ENCODE results near the gene DNAJC10. TPM values are rescaled to one million over a fixed set of nuclear protein-coding genes. Genes with fewer than 3 reads are reported as not detected.
A peak's percentile ranks its signal among the peaks of the same experiment; 100 is the strongest.
"Not testable (repeated sequence)": the region's sequence is repeated elsewhere in the genome, so short reads cannot be mapped to it uniquely, and the experiment has no call there.

The DNAJC10 gene
- total RNA-seq, 2 donors from 2014 or later: 63.6 to 67.7 TPM

GRCh38 chr2:182706751-182707150 lies 9.3 kb upstream of the DNAJC10 start:
- H3K36me3 Mint-ChIP-seq: no peaks in the 10 kb centered on the region
- no peaks in the 10 kb centered on the region for H3K9me3 Mint-ChIP-seq
- H3K27me3 Mint-ChIP-seq: peaks cover 23 to 57% of the 10 kb centered on the region in 2 donors
- H3K27ac Mint-ChIP-seq: no peak overlapping the region
- DNase-seq (ENCODE audit: low spot score) (no peak), ATAC-seq (no peak)
- no peak overlapping the region for H3K4me3 Mint-ChIP-seq
- H3K4me1 Mint-ChIP-seq (ENCODE audit: low read depth in 2 of 2): no peaks in the 10 kb centered on the region

- Mint-ChIP-seq H3K27me3 (peaks cover 26 to 36% of the 10 kb centered on the region in 2 donors), H3K4me1 (ENCODE audit: low read depth in 2 of 2) (peaks cover 4 to 16% of the 10 kb centered on the region in 2 donors), H3K4me3 (no peak overlapping the region), H3K9me3 (no peaks in the 10 kb centered on the region), H3K27ac (no peak overlapping the region), H3K36me3 (no peaks in the 10 kb centered on the region)
- no peak for ATAC-seq
- no peak for DNase-seq (ENCODE audit: low spot score)
These were observed 2.5 kb upstream of the DNAJC10 start for GRCh38 chr2:182713601-182714000.

- Mint-ChIP-seq H3K27ac (no peak overlapping the region), H3K36me3 (no peaks in the 10 kb centered on the region), H3K27me3 (peaks cover 23 to 29% of the 10 kb centered on the region in 2 donors), H3K4me1 (ENCODE audit: low read depth in 2 of 2) (peaks cover 4 to 16% of the 10 kb centered on the region in 2 donors), H3K9me3 (no peaks in the 10 kb centered on the region), H3K4me3 (no peak overlapping the region)
- ATAC-seq (no peak), DNase-seq (ENCODE audit: low spot score) (no peak)
These were observed 751 bp upstream of the DNAJC10 start for GRCh38 chr2:182715121-182715891.

DNA sequence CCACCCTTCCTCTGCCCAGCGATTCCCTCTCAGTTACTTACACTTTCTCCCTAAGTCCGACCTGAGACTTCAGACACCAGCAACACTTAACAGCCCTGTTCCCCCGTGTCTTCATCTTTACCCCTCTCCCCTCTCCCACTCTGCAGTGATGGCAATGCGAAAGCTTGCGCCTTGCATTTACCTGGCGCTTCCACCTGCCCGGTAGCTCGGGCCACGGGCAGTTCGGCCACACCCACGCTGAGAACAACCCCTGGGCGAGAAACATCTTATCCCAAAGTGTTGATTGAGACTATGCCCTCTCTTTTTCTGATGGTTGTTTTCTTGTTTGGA lies 558 bp downstream of the DNAJC10 start:
- no peak overlapping the region for H3K27ac Mint-ChIP-seq
- H3K4me1 Mint-ChIP-seq (ENCODE audit: low read depth in 2 of 2): peaks cover 6 to 16% of the 10 kb centered on the region in 2 donors
- H3K4me3 Mint-ChIP-seq: no peak overlapping the region
- H3K36me3 Mint-ChIP-seq: no peaks in the 10 kb centered on the region
- no peaks in the 10 kb centered on the region for H3K9me3 Mint-ChIP-seq
- H3K27me3 Mint-ChIP-seq: peaks cover 15 to 18% of the 10 kb centered on the region in 2 donors
- DNase-seq (ENCODE audit: low spot score) (no peak), ATAC-seq (no peak)

GRCh38 chr2:182717416-182717815 lies 1.4 kb downstream of the DNAJC10 start:
- no peak for DNase-seq (ENCODE audit: low spot score)
- ATAC-seq: no peak
- H3K27me3 Mint-ChIP-seq: peaks cover 15 to 18% of the 10 kb centered on the region in 2 donors
- H3K36me3 Mint-ChIP-seq: no peaks in the 10 kb centered on the region
- no peak overlapping the region for H3K27ac Mint-ChIP-seq
- no peak overlapping the region for H3K4me3 Mint-ChIP-seq
- peaks cover 6 to 16% of the 10 kb centered on the region in 2 donors for H3K4me1 Mint-ChIP-seq (ENCODE audit: low read depth in 2 of 2)
- no peaks in the 10 kb centered on the region for H3K9me3 Mint-ChIP-seq

- peaks cover 6 to 16% of the 10 kb centered on the region in 2 donors for H3K4me1 Mint-ChIP-seq (ENCODE audit: low read depth in 2 of 2)
- H3K36me3 Mint-ChIP-seq: no peaks in the 10 kb centered on the region
- peaks cover 14 to 18% of the 10 kb centered on the region in 2 donors for H3K27me3 Mint-ChIP-seq
- DNase-seq (ENCODE audit: low spot score) (no peak), ATAC-seq (no peak)
- no peak overlapping the region for H3K27ac Mint-ChIP-seq
- H3K9me3 Mint-ChIP-seq: no peaks in the 10 kb centered on the region
- H3K4me3 Mint-ChIP-seq: no peak overlapping the region
These were observed 1.8 kb downstream of the DNAJC10 start for GRCh38 chr2:182717816-182718215.

DNA sequence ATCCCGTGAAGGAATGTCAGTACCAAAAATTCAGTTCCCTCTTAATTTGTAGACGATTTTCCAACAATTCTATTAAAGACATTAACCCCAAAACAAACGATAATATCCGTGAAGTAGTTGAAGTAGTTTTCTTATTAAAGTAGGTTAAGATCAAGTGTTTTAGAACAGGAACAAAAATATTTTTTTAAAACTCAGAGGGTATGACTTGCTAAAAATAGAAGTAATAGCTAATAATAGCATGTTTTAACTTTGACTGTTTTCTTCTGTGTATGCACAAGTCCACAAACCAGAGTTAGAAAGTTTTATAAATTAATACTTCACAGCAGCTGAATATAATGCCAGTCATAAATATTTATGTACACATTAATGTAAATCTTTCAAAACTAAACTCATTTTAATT lies 2.4 kb downstream of the DNAJC10 start:
- Mint-ChIP-seq H3K36me3 (no peaks in the 10 kb centered on the region), H3K9me3 (no peaks in the 10 kb centered on the region), H3K4me3 (no peak overlapping the region), H3K4me1 (ENCODE audit: low read depth in 2 of 2) (peaks cover 6 to 16% of the 10 kb centered on the region in 2 donors), H3K27ac (no peak overlapping the region), H3K27me3 (peaks cover 11 to 17% of the 10 kb centered on the region in 2 donors)
- ATAC-seq: no peak
- no peak for DNase-seq (ENCODE audit: low spot score)

DNA sequence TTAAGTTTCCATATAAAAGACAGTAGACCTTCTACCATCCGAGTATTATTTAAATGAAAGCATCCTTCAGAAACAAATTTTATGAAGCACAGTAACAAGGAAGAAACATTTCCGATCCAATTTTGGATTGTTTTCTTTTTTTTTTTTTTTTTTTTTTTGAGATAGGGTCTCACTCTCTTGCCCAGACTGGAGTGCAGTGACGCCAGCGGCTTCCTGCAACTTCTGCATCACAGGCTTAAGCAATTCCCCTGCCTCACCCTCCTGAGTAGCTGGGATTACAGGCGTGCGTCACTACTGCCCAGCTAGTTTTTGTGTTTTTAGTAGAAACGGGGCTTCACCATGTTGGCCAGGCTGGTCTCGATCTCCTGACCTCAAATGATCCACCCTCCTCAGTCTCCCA lies 3.1 kb downstream of the DNAJC10 start:
- H3K27ac Mint-ChIP-seq; H3K9me3 Mint-ChIP-seq; ATAC-seq; H3K4me1 Mint-ChIP-seq (ENCODE audit: low read depth in 2 of 2); DNase-seq (ENCODE audit: low spot score); H3K4me3 Mint-ChIP-seq; H3K36me3 Mint-ChIP-seq: not testable (repeated sequence)
- peaks cover 7 to 10% of the 10 kb centered on the region in 2 donors for H3K27me3 Mint-ChIP-seq

- no peak overlapping the region for H3K4me3 Mint-ChIP-seq
- no peaks in the 10 kb centered on the region for H3K27me3 Mint-ChIP-seq
- DNase-seq (ENCODE audit: low spot score) (no peak), ATAC-seq (no peak)
- no peak overlapping the region for H3K27ac Mint-ChIP-seq
- H3K9me3 Mint-ChIP-seq: no peaks in the 10 kb centered on the region
- peaks cover 0 to 2% of the 10 kb centered on the region in 2 donors for H3K4me1 Mint-ChIP-seq (ENCODE audit: low read depth in 2 of 2)
- H3K36me3 Mint-ChIP-seq: peaks cover 11% of the 10 kb centered on the region
These were observed 8.6 kb downstream of the DNAJC10 start for GRCh38 chr2:182724656-182725055.

GRCh38 chr2:182726473-182726872 lies 10.4 kb downstream of the DNAJC10 start:
- Mint-ChIP-seq H3K27ac (no peak overlapping the region), H3K4me3 (no peak overlapping the region), H3K9me3 (no peaks in the 10 kb centered on the region), H3K36me3 (peaks cover 13% of the 10 kb centered on the region), H3K4me1 (ENCODE audit: low read depth in 2 of 2) (peaks cover 0 to 3% of the 10 kb centered on the region in 2 donors), H3K27me3 (no peaks in the 10 kb centered on the region)
- DNase-seq (ENCODE audit: low spot score) (no peak), ATAC-seq (peak in 1 of 2 donors; percentile 52)

DNA sequence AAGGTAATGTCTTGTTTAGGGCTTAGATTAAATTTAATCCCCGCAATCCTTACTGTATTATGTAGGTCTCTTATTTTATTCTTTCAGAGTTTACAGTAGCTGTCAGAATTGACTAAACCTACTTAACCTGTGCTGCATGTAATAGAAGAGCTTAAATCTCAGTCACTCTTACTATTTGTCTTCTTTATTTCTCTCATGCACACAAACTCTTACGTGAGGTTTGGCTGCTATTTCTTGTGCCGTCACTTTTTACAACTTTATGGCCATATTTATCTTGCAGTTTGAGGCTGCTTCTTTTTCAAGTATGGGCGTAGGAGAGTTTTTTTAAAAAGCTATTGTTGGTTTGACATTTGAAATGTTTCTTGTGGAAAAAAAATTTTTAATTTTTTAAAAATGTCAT lies 12.0 kb downstream of the DNAJC10 start:
- no peaks in the 10 kb centered on the region for H3K9me3 Mint-ChIP-seq
- ATAC-seq: no peak
- H3K27me3 Mint-ChIP-seq: no peaks in the 10 kb centered on the region
- H3K36me3 Mint-ChIP-seq: peaks cover 20% of the 10 kb centered on the region
- DNase-seq (ENCODE audit: low spot score): no peak
- H3K4me1 Mint-ChIP-seq (ENCODE audit: low read depth in 2 of 2): peaks cover 5 to 6% of the 10 kb centered on the region in 2 donors
- no peak overlapping the region for H3K4me3 Mint-ChIP-seq
- H3K27ac Mint-ChIP-seq: no peak overlapping the region

- Mint-ChIP-seq H3K27ac (no peak overlapping the region), H3K9me3 (no peaks in the 10 kb centered on the region), H3K36me3 (peaks cover 22% of the 10 kb centered on the region), H3K27me3 (no peaks in the 10 kb centered on the region), H3K4me1 (ENCODE audit: low read depth in 2 of 2) (peaks cover 5 to 6% of the 10 kb centered on the region in 2 donors), H3K4me3 (no peak overlapping the region)
- ATAC-seq: no peak
- DNase-seq (ENCODE audit: low spot score): no peak
These were observed 13.8 kb downstream of the DNAJC10 start for GRCh38 chr2:182729710-182730339.

GRCh38 chr2:182730486-182730885 lies 14.4 kb downstream of the DNAJC10 start:
- no peaks in the 10 kb centered on the region for H3K9me3 Mint-ChIP-seq
- H3K4me1 Mint-ChIP-seq (ENCODE audit: low read depth in 2 of 2): peaks cover 5 to 6% of the 10 kb centered on the region in 2 donors
- DNase-seq (ENCODE audit: low spot score) (no peak), ATAC-seq (no peak)
- no peak overlapping the region for H3K27ac Mint-ChIP-seq
- peaks cover 22% of the 10 kb centered on the region for H3K36me3 Mint-ChIP-seq
- H3K27me3 Mint-ChIP-seq: no peaks in the 10 kb centered on the region
- no peak overlapping the region for H3K4me3 Mint-ChIP-seq

GRCh38 chr2:182732736-182733135 lies 16.7 kb downstream of the DNAJC10 start:
- peak overlapping the region in 1 of 2 donors; percentile 37 for H3K27ac Mint-ChIP-seq
- no peaks in the 10 kb centered on the region for H3K27me3 Mint-ChIP-seq
- no peaks in the 10 kb centered on the region for H3K9me3 Mint-ChIP-seq
- DNase-seq (ENCODE audit: low spot score) (no peak), ATAC-seq (no peak)
- H3K36me3 Mint-ChIP-seq: peaks cover 23% of the 10 kb centered on the region
- H3K4me1 Mint-ChIP-seq (ENCODE audit: low read depth in 2 of 2): peaks cover 5 to 6% of the 10 kb centered on the region in 2 donors
- no peak overlapping the region for H3K4me3 Mint-ChIP-seq

Data from natural killer cell treated with Interleukin-12 subunit alpha and Interleukin-12 subunit beta and Interleukin-15 and Interleukin-18, amount 100 ng/mL, for 72 hours (primary cell).